Measurements from ENCODE around the gene SUV39H2. TPM values are rescaled to one million over a fixed set of nuclear protein-coding genes. Genes with fewer than 3 reads are reported as not detected.
"Not testable (repeated sequence)": the region's sequence is repeated elsewhere in the genome, so short reads cannot be mapped to it uniquely, and the experiment has no call there.

Gene SUV39H2
- total RNA-seq, 1 donor from 2014 or later: 4.5 TPM

DNA sequence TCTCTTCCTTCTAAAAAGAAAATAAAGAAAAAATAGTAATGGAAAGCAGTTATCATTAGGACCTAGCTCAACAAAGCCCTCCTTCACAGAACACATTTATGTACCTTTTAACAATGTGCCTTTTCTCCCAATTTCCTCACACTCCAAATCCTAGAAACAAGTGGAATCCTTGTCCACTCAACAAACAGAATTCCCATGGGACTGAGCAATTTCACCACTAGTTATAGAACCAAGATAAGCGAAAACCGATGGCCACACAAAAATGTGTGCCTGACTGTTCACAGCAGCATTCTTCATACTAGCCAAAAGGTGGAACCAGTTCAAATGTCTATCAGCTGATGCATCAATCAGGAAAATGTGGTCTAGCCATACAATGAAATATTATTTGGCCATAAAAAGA lies 57.9 kb downstream of the SUV39H2 start:
- H3K4me3 ChIP-seq: no peak overlapping the region
- TF ChIP-seq, protein P1, sequence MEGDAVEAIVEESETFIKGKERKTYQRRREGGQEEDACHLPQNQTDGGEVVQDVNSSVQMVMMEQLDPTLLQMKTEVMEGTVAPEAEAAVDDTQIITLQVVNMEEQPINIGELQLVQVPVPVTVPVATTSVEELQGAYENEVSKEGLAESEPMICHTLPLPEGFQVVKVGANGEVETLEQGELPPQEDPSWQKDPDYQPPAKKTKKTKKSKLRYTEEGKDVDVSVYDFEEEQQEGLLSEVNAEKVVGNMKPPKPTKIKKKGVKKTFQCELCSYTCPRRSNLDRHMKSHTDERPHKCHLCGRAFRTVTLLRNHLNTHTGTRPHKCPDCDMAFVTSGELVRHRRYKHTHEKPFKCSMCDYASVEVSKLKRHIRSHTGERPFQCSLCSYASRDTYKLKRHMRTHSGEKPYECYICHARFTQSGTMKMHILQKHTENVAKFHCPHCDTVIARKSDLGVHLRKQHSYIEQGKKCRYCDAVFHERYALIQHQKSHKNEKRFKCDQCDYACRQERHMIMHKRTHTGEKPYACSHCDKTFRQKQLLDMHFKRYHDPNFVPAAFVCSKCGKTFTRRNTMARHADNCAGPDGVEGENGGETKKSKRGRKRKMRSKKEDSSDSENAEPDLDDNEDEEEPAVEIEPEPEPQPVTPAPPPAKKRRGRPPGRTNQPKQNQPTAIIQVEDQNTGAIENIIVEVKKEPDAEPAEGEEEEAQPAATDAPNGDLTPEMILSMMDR (IDR thresholded peaks at IDR 0.05): no peak
- H3K9me3 ChIP-seq: no peaks in the 10 kb centered on the region
- no peak for ATAC-seq
- H3K4me1 ChIP-seq: no peaks in the 10 kb centered on the region
- no peaks in the 10 kb centered on the region for H3K27me3 ChIP-seq
- no peak for DNase-seq
- H3K36me3 ChIP-seq: peaks cover 53% of the 10 kb centered on the region
- intact Hi-C loops (cut with DNase I): no loop called here
- no peak overlapping the region for H3K27ac ChIP-seq

DNA sequence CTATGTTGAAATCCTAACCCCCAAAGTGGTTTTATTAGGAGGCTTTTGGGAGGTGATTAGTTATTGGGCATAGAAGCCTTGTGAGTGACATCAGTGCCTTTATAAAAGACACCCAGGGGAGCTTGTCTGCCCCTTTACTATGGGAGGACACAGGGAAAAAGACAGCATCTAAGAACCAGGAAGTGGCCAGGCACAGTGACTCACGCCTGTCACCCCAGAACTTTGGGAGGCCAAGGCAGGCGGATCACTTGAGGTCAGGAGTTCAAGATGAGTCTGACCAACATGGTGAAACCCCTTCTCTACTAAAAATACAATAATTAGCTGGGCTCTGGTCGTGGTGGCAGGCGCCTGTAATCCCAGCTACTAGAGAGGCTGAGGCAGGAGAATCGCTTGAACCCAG lies 60.3 kb downstream of the SUV39H2 start:
- H3K27ac ChIP-seq; H3K9me3 ChIP-seq; H3K4me1 ChIP-seq; H3K4me3 ChIP-seq; intact Hi-C loops (cut with DNase I); DNase-seq; H3K27me3 ChIP-seq: not testable (repeated sequence)
- H3K36me3 ChIP-seq: peaks cover 47% of the 10 kb centered on the region
- peak; percentile 63 for ATAC-seq

DNA sequence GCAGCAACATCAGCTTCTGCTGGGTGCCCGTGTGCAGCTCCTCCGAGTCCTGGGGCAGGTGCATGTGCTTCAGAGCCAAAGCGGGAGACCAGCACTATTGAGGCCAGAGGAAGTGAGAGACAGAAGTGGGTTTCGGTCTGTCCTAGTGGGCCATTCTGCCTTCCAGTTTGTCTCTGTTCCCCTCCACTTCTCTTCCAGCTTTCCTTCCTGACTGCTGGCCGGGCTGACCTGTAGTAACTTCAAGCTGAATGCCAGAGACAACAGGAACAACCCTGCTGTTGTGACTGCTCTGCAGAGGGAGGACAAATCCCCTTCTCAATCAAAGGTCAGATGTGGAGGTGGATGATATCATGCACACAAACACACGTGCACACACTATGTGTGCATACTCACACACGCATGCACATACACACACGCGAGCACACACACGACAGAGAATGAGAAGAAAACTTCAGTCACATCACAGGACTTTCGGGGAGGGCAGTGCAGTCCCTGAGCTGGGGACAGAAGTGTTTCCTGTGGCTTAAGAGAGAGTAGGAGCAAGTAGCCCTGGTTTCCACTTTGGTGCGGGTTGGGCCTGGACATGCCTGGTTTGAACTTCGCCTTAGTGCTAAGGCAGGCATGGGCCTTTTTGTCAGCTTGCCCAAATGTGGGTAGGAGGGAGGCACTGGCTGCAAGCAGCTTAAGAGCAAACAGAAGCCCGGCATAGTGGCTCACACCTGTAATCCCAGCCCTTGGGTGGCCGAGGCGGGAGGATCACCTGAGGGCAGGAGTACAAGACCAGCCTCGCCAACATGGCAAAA lies 63.7 kb downstream of the SUV39H2 start:
- H3K27me3 ChIP-seq; H3K9me3 ChIP-seq; H3K27ac ChIP-seq; H3K4me3 ChIP-seq; intact Hi-C loops (cut with DNase I); DNase-seq; H3K4me1 ChIP-seq: not testable (repeated sequence)
- peaks cover 56% of the 10 kb centered on the region for H3K36me3 ChIP-seq
- ATAC-seq: peak; percentile 25

DNA sequence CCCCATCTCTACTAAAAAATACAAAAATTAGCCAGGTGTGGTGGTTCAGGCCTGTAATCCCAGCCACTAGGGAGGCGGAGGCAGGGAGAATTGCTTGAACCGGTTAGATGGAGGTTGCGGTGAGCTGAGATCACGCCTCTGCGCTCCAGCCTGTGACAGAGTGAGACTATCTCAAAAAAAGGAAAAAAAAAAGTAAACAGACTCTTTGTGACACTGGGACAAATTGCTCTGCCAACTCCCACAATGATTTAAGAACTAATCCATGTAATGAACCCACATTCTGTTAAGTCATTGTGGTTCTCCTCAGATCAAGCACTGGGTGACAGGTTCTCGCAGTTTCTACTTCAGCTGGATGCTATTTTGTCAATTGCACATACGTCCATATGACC lies 64.3 kb downstream of the SUV39H2 start:
- H3K4me3 ChIP-seq; DNase-seq; H3K9me3 ChIP-seq; H3K27ac ChIP-seq; ATAC-seq; intact Hi-C loops (cut with DNase I); H3K4me1 ChIP-seq; H3K27me3 ChIP-seq: not testable (repeated sequence)
- H3K36me3 ChIP-seq: peaks cover 60% of the 10 kb centered on the region

DNA sequence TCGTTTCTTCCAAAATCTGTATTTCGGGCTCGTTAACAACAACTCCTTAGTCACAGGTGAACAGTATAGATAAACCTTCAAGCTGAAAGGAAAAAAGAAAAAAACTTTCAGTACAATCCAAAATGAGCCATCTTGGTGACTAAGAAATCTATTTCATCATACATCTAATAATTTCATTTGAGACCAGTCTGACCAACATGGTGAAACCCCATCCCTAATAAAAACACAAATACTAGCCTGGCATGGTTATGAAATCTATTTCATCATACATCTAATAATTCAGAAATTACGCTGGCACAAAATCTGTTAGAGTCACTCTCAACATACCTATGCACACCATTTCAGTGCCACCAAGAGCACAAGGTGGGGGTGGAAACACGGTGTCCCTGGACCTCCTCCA lies 66.4 kb downstream of the SUV39H2 start:
- Histone ChIP-seq H3K27ac (no peak overlapping the region), H3K4me1 (no peaks in the 10 kb centered on the region), H3K4me3 (no peak overlapping the region), H3K36me3 (peaks cover 57% of the 10 kb centered on the region), H3K9me3 (no peaks in the 10 kb centered on the region), H3K27me3 (no peaks in the 10 kb centered on the region)
- intact Hi-C loops (cut with DNase I): no loop called here
- no peak for ATAC-seq
- TF ChIP-seq, protein P1 (IDR thresholded peaks at IDR 0.05): no peak
- DNase-seq: no peak

DNA sequence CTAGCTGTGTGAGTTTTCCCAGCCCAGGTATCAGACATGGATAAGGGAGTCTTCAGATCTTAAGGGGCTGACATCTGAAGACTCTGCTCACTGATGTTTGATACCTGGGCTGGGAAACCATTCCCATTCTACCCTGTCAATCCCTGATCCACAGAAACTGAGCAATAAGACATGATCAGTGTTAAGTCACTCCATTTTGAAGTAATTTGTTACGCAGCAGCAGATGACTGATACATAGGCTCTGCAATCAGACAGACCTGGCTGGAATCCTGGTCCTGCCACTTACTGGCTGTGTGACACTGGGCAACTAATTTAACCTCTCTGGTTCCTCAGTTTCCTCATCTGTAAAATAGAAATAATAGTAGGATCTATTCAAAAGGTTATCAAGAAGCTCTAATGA lies 68.6 kb downstream of the SUV39H2 start:
- H3K27me3 ChIP-seq: no peaks in the 10 kb centered on the region

DNA sequence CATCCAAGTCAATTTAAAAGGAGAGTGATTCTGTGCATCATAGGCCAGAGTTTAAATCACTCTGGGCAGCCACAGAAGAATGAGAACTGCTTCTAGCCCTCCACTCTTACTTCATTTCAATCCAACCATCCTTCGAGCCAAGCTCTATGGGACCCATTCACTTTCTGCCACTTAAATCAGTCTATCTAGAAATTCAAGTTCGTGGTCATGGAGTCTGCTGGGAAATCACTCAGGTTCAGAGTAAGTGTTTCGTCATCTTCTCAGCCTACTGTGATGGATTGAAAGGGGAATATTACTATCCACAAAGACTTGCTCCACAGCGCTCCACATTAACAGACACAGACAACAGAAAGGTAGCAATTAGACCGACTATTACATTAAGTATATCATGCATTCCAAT lies 70.6 kb downstream of the SUV39H2 start:
- Histone ChIP-seq H3K9me3 (no peaks in the 10 kb centered on the region), H3K27ac (no peak overlapping the region), H3K4me1 (peaks cover 11% of the 10 kb centered on the region), H3K4me3 (no peak overlapping the region), H3K27me3 (no peaks in the 10 kb centered on the region), H3K36me3 (peaks cover 35% of the 10 kb centered on the region)
- ATAC-seq (no peak), DNase-seq (no peak)
- TF ChIP-seq, protein P1 (IDR thresholded peaks at IDR 0.05): no peak
- intact Hi-C loops (cut with DNase I): no loop called here

More for the DNA sequence above, 68.6 kb downstream of the SUV39H2 start:
- Histone ChIP-seq H3K9me3 (no peaks in the 10 kb centered on the region), H3K4me3 (no peak overlapping the region), H3K27ac (no peak overlapping the region), H3K36me3 (peaks cover 51% of the 10 kb centered on the region), H3K4me1 (peaks cover 2% of the 10 kb centered on the region)
- no peak for ATAC-seq
- TF ChIP-seq, protein P1 (IDR thresholded peaks at IDR 0.05): no peak
- no peak for DNase-seq
- intact Hi-C loops (cut with DNase I): no loop called here

Data from upper lobe of right lung (tissue), 1 donor.